ENCODE data around the gene EIF6.

EIF6 gene

DNA sequence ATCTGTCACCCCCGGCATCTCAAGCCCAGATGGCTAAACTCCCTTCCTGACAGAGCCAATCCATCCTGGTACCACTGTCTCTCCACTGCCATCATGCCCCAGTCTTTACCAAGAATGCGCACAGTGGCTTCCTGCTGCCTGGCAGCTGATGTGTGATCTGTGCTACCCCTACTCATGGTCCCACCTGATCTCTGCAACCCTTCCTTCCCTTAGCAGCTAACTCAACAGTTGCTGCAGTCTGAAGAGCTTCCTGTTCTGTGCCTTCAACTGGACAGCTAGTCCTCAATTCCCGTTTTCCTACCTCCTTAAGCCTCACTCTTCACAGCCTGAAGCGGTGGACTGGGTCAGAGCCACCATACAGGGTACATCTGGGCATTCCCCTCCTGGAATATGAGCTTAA, 15.2 kb upstream of the EIF6 start:
- H3K4me3 ChIP-seq (ENCODE audit: low read depth, low read length): no peak overlapping the region
- no peak for DNase-seq (ENCODE audit: low read depth)
- TF ChIP-seq, protein P1, sequence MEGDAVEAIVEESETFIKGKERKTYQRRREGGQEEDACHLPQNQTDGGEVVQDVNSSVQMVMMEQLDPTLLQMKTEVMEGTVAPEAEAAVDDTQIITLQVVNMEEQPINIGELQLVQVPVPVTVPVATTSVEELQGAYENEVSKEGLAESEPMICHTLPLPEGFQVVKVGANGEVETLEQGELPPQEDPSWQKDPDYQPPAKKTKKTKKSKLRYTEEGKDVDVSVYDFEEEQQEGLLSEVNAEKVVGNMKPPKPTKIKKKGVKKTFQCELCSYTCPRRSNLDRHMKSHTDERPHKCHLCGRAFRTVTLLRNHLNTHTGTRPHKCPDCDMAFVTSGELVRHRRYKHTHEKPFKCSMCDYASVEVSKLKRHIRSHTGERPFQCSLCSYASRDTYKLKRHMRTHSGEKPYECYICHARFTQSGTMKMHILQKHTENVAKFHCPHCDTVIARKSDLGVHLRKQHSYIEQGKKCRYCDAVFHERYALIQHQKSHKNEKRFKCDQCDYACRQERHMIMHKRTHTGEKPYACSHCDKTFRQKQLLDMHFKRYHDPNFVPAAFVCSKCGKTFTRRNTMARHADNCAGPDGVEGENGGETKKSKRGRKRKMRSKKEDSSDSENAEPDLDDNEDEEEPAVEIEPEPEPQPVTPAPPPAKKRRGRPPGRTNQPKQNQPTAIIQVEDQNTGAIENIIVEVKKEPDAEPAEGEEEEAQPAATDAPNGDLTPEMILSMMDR (IDR thresholded peaks at IDR 0.05; ENCODE audit: control insufficient read depth, extremely low read depth, insufficient read depth): no peak

DNA sequence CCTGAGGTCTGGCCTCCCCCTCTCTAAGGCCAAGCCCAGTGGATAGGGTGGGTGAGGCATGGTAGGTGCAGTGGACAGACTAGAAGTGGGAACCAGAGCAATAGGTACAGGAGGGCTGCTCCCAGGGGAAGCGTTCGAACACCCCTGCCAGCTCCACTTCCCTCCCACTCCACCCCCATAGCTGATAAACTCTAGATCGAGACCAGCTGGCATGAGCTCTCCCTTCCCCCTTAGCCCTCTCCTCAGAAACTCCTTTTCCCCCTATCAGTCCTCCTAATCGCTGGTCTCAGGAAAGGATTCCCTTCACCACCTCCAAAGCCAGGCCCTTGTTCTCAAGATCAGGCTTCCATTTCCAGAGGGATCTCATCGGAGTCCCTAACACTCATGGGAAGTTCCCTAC, 13.7 kb upstream of the EIF6 start:
- H3K4me3 ChIP-seq (ENCODE audit: low read depth, low read length): no peak overlapping the region
- TF ChIP-seq, protein P1 (IDR thresholded peaks at IDR 0.05; ENCODE audit: control insufficient read depth, extremely low read depth, insufficient read depth): no peak
- DNase-seq (ENCODE audit: low read depth): no peak

DNA sequence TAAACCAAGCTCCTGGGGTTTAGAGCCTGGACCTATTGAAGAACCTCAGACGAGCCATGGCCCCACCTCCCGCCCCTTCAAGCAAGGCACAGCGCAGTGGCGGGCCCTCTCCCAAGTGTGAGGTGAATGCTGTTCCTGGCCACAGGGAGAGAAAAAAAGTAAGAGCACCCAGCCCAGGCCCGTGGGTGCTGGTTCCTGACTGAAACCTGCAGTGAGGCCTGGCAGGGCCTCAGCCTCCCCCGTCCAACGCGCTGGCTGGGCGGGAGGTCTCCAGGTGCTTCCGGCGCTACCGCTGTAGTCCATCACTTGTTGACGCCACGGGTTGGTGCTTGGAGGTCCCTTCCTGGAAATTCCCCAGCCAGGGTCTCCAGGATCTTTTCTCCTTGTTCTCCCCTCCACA, 13.2 kb upstream of the EIF6 start:
- H3K4me3 ChIP-seq (ENCODE audit: low read depth, low read length): no peak overlapping the region
- no peak for DNase-seq (ENCODE audit: low read depth)
- TF ChIP-seq, protein P1 (IDR thresholded peaks at IDR 0.05; ENCODE audit: control insufficient read depth, extremely low read depth, insufficient read depth): no peak

DNA sequence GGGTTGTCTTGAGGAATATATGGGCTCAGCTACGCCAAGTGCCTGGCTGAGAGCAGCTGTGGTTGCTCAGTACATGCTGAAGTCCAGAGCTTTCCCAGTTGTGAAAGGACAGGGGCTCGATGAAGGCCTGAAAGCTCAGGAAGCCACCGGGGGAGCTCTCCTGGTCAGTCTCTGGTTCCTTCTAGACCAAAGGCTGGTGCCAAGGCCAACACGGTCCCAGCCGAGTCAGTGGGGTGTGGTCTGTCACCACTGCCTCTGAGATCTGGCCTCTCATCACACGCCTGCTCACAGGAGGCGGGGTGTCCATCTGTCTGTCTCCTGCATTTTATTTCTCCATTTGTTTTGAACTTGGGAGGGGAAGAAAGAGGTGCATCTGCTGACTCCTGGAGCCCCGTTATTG, 12.6 kb upstream of the EIF6 start:
- TF ChIP-seq, protein P1 (IDR thresholded peaks at IDR 0.05; ENCODE audit: control insufficient read depth, extremely low read depth, insufficient read depth): no peak
- DNase-seq (ENCODE audit: low read depth): no peak
- no peak overlapping the region for H3K4me3 ChIP-seq (ENCODE audit: low read depth, low read length)

DNA sequence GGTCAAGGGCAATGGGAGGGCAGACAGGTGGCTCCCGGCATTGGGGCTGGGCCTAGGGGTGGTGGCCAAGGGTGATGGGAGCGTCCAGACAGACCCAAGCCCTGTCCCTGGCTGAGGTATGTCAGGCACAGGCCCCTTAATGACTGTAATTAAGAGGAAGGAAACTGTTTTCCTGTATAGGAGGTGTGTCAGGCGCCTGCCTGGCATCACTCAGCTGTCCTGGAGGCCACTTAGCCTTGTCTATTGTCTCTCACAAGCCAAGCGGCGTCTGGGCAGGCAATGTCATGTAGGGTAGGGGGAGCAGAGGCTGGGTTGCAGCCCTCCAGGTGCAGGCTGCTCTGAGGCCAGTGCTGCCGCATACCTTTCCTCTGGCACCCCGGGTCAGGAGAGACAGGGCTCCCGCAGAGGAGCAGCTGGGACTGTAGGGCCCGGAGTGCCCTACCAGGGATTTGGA, 11.6 kb upstream of the EIF6 start:
- no peak overlapping the region for H3K4me3 ChIP-seq (ENCODE audit: low read depth, low read length)
- TF ChIP-seq, protein P1 (IDR thresholded peaks at IDR 0.05; ENCODE audit: control insufficient read depth, extremely low read depth, insufficient read depth): no peak
- DNase-seq (ENCODE audit: low read depth): no peak

DNA sequence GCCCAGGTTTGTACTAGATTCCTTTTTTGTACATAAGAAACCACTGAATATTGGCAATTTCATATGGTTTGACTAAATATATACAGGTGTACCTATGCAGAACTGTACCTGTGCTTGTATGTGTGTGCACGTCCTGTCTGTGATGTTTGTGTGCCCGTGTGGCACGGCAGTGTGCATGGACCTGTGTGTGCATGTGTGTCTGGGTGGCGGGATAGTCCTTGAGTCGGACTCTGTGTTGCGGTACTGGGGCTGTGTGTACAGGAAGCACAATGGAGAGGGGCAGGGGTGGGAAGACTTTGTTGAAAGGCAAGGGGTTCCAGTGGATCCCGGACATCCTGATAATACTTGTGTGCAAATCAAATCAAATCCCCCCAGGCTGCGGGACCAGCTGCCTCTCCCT, 11.1 kb upstream of the EIF6 start:
- no peak for DNase-seq (ENCODE audit: low read depth)
- TF ChIP-seq, protein P1 (IDR thresholded peaks at IDR 0.05; ENCODE audit: control insufficient read depth, extremely low read depth, insufficient read depth): no peak
- no peak overlapping the region for H3K4me3 ChIP-seq (ENCODE audit: low read depth, low read length)

DNA sequence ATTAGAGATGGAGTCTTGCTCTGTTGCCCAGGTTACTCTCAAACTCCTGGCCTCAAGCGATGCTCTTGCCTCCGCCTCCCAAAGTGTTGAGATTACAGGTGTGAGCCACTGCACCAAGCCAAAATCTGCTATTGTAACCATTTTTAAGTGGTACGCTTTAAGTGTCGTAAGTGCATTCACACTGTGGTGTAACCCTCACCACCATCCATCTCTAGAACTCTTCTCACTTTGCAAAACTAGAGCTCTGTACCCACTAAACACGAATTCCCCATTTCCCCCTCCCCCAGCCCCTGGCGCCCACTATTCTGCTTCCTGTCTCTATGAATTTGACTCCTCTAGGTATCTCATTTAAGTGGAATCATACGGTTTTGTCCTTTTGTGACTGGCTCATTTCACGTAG, 10.5 kb upstream of the EIF6 start:
- H3K4me3 ChIP-seq (ENCODE audit: low read depth, low read length): no peak overlapping the region
- DNase-seq (ENCODE audit: low read depth): no peak
- TF ChIP-seq, protein P1 (IDR thresholded peaks at IDR 0.05; ENCODE audit: control insufficient read depth, extremely low read depth, insufficient read depth): no peak

All from LNCaP clone FGC (cell line).